IPS DF 6.9 (cell line): ENCODE measurements around the gene FAM180A.

ENCODE experiments used
- DNase-seq: peaks from one replicate; pipeline ENCODE4 v3.0.0-alpha.2; 2013; ENCODE audit warnings: low read depth, low spot score
- H3K27ac ChIP-seq: one replicate; pipeline ENCODE4 v1.5.1; 2013; ENCODE audit warnings: low read length, control low read depth
- H3K27me3 ChIP-seq: 2 replicates; pipeline ENCODE4 v1.6.1; 2013; ENCODE audit warnings: mild to moderate bottlenecking, low read length; ENCODE audit not compliant: control insufficient read depth, insufficient read depth
- H3K36me3 ChIP-seq: 2 replicates; pipeline ENCODE4 v1.6.1; 2013; ENCODE audit warnings: low read length; ENCODE audit not compliant: control insufficient read depth, insufficient read depth
- H3K4me1 ChIP-seq: 2 replicates; pipeline ENCODE4 v1.6.1; 2013; ENCODE audit warnings: low read length; ENCODE audit not compliant: control insufficient read depth, insufficient read depth
- H3K4me3 ChIP-seq: 2 replicates; pipeline ENCODE4 v1.5.1; 2013; ENCODE audit warnings: mild to moderate bottlenecking, low read length
- H3K9me3 ChIP-seq: 2 replicates; pipeline ENCODE4 v1.6.1; 2013; ENCODE audit warnings: low read length, inconsistent platforms; ENCODE audit not compliant: control insufficient read depth, insufficient read depth
- WGBS: extraction: QIAGEN DNeasy Blood & Tissue Kit; methylation state at CpG from one replicate; pipeline ENCODE4 v1.1.7; 2013; ENCODE audit warnings: mixed read lengths, missing lambda C conversion rate; ENCODE audit not compliant: insufficient read length, insufficient coverage; 5-methylcytosine and 5-hydroxymethylcytosine counted together

FAM180A gene

DNA sequence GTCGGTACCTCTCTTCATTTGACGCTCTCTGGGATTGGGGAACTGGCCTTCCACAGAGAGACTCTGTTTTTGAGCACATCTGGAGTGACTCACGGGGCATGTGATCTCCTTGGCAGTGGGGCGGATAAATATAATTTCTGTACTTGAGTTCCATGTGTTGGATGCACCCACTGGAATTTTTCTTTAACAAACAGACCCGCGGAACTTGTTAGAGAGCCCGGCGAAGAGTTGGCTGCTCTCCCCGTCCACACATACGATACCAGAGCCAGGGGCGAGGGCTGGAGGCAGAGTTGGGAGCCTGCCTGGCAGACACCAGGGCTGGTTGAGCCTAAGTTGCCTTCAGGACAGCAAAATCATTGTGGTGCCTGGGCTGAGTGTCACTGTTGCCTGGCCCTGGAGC, at the start of gene FAM180A:
FAM180A (minus strand) TSS at position 44 of the 400 bp plus-strand sequence. CDS start 233 bp downstream, outside the sequence.
- H3K4me3 ChIP-seq, result no peak within 1 kb of the TSS
- no peak within 1 kb of the TSS for H3K27ac ChIP-seq
- no CpG with 5 or more reads among the region's 11 CpGs for WGBS
- H3K27me3 ChIP-seq, result no peaks in the 10 kb centered on the region
- H3K9me3 ChIP-seq, result no peaks in the 10 kb centered on the region
- no peaks in the 10 kb centered on the region; the same call in 1 of the 2 replicates for H3K4me1 ChIP-seq
- no peak for DNase-seq
- H3K36me3 ChIP-seq, result no peaks in the 10 kb centered on the region

DNA sequence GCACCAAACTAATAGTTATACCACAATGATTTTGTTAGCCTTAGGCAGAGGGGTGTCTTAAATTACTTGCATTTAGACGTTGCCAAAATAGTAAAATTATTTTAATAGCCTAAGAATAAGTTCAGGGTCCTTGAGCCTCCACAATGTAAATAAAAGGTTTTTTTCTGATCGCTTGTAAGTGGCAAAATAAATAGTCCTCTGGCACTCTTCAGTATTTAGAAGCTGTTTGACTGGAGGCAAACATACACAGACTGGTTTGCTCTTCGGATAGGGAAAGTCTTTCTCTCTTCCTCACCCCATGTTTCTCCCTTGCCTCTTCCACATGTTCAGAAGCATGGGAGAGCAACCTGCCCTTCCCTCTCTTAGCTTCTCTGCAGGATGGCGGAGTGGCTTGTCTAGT, 49.5 kb upstream of the FAM180A start:
- no CpG with 5 or more reads among the region's 4 CpGs for WGBS
- H3K27me3 ChIP-seq, result no peaks in the 10 kb centered on the region
- no peak for DNase-seq
- no peaks in the 10 kb centered on the region for H3K36me3 ChIP-seq
- H3K9me3 ChIP-seq, result no peaks in the 10 kb centered on the region
- no peaks in the 10 kb centered on the region for H3K4me1 ChIP-seq
- H3K4me3 ChIP-seq, result no peak overlapping the region
- H3K27ac ChIP-seq, result no peak overlapping the region

DNA sequence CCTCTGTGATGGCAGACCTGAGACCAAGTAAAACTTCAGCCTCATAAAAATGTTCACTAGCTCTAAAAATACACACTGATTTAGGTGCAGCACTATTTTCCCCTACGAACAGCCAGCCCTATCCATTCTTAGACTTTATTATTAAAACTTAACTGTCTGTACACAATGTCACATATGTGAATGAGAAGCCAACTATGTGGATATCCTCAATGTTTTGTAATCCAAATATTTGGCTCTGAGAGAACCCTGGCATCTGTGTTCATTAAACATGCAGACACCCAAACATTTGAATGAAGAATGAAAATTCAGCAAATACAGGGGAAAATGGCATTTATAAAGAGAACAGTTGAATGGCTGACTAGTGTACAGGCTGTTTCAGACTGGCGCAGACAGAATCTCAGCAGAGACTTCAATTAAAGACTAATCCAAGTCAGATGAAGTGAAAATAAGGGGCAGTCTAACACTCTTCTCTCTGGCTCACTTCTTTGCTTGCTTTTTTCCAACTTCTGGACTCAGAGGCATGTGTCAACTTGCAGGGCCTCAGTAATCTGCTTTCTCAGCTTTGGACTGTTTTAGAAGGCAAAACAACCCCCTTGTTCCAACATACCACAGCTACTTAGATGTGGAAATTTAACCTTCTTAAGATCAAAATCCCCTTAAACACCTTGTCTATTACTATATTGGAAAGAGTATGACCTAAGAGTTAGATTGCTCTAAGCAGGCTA, 47.4 kb upstream of the FAM180A start:
- no peaks in the 10 kb centered on the region for H3K36me3 ChIP-seq
- H3K4me3 ChIP-seq, result no peak overlapping the region
- no peaks in the 10 kb centered on the region for H3K4me1 ChIP-seq
- H3K27me3 ChIP-seq, result no peaks in the 10 kb centered on the region
- no peaks in the 10 kb centered on the region for H3K9me3 ChIP-seq
- no peak overlapping the region for H3K27ac ChIP-seq
- no CpG with 5 or more reads among the region's 2 CpGs for whole genome bisulfite sequencing
- no peak for DNase-seq

DNA sequence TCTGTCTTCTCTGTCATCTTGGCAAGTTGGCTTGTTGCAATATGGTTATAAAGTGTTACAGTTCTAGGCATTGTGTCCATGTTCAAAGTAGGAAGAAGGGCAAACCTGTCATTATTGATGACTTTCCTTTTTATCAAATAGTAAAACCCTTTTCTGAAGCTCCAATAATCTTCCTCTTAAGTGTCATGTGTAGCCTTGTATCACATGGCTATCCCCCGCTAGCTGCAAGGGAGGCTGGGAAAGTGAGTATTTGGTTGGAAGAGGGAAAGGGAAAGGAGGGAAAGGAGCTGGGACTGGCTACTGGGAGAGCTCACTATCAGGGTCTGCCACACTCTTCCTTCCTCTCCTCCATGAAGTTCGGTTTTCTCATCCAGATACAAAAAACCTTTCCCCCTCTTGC, 45.2 kb upstream of the FAM180A start:
- no peak for DNase-seq
- no peaks in the 10 kb centered on the region for H3K36me3 ChIP-seq
- H3K27ac ChIP-seq, result no peak overlapping the region
- no peaks in the 10 kb centered on the region for H3K4me1 ChIP-seq
- H3K4me3 ChIP-seq, result no peak overlapping the region
- no peaks in the 10 kb centered on the region for H3K27me3 ChIP-seq
- WGBS, result no CpG with 5 or more reads among the region's 2 CpGs
- no peaks in the 10 kb centered on the region for H3K9me3 ChIP-seq

DNA sequence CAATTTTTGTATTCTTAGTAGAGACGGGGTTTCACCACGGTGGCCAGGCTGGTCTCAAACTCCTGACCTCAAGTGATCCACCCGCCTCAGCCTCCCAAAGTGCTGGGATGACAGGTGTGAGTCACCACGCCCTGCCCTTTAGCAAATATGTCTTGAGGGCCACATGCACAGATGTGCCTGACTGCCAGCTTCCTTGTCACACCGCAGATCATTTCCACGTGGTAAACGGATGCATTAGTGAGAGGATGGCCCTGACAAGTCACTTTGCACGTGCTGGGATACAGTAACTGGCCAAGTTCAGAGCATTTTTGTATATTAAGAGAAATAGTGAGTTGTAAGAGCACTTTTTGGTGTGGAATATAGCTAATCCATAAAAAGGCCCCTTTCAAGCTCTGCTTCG, 44.3 kb upstream of the FAM180A start:
- no CpG with 5 or more reads among the region's 9 CpGs for WGBS

DNA sequence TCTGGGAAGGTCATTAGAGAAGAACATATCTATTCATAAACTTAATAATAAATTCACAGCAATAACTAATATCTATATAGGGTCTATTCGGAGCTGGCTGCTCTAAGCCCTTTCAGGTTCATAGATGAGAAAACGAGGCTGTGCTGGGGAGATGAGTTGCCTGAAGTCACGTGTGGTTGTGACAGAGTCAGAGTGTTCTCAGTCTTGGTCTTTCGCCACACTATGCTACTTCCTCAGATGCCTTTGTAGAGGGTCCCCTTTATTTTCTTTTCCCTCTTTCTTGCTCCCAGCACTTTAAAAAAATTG, 43.7 kb upstream of the FAM180A start:
- Histone ChIP-seq H3K36me3 (no peaks in the 10 kb centered on the region), H3K4me3 (no peak overlapping the region), H3K27ac (no peak overlapping the region), H3K9me3 (no peaks in the 10 kb centered on the region), H3K27me3 (no peaks in the 10 kb centered on the region), H3K4me1 (no peaks in the 10 kb centered on the region)
- DNase-seq, result no peak
- no CpG with 5 or more reads among the region's 4 CpGs for WGBS

More for the DNA sequence above, 44.3 kb upstream of the FAM180A start:
- Histone ChIP-seq H3K36me3 (no peaks in the 10 kb centered on the region), H3K4me3 (no peak overlapping the region), H3K4me1 (no peaks in the 10 kb centered on the region), H3K27ac (no peak overlapping the region), H3K9me3 (no peaks in the 10 kb centered on the region), H3K27me3 (no peaks in the 10 kb centered on the region)
- no peak for DNase-seq

DNA sequence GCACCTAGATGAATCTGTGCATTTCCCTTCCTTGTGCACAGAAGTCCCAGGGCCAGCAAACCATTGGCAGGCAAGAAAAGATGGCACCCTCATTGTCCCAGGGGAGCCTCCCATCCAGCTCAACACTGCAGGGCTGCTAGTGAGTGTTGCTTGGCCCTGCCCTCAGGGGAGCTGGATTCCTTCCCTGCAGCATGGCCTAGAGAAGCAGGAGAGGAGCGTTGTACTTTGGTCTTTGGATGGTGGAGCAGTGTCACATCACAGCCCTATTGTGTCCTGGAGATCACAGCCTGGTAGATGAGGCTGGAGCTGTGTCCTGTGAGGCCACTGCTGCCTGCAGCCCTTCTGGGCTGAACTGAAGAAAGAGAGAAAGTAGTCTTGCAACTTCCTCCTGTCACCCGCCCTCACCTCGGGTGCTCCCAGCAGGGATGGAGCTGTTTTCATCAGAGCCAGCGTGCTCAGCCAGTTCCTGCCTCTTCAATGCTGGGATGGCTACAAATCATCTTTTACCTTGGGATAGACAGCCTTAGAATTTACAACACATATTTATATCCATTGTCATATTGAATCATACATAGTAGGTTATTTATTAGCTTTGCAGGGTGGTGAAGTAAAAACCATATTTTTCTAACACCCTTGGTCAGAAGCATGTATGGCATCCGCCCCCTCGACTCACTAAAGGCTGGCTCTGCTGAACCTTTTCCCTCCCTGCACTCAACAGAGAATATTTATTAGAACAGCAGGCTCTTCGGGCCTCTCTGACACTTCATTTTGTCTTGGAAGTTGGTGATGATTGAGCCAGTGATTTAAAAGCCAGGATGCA, 43.1 kb upstream of the FAM180A start:
- no peaks in the 10 kb centered on the region for H3K36me3 ChIP-seq
- no peaks in the 10 kb centered on the region for H3K4me1 ChIP-seq
- no peak for DNase-seq
- no peak overlapping the region for H3K27ac ChIP-seq
- H3K27me3 ChIP-seq, result no peaks in the 10 kb centered on the region
- no CpG with 5 or more reads among the region's 7 CpGs for WGBS
- H3K9me3 ChIP-seq, result no peaks in the 10 kb centered on the region
- no peak overlapping the region for H3K4me3 ChIP-seq

DNA sequence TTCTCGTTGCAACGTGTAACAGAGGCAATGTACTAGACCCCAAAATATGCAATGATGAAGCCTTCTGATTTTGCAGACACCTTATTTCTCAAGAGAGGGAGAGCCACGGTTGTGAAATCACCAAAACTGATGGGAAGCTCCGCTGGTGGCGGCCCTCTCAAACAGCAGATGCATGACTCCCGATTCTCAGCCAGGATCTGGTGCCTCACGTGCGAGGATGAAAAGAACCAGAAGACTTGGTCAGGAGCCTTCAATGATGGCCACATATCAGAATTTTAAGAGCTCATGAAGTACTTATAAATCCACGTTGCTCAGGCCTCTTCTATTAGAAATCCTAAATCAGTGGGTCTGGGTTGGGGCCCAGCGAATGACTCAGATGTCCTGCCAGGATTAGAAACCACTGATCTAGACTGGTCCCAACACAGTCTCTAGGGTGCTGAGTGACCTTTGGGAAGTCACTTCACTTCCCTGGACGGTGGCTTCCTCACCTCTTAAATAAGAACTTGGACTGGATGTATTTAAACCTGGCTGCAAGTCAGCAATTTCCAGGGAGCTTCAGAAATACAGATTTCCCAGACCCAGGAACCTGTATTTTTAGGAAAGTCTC, 41.9 kb upstream of the FAM180A start:
- no CpG with 5 or more reads among the region's 11 CpGs for WGBS
- no peaks in the 10 kb centered on the region for H3K4me1 ChIP-seq
- no peak overlapping the region for H3K27ac ChIP-seq
- no peak overlapping the region for H3K4me3 ChIP-seq
- no peaks in the 10 kb centered on the region for H3K36me3 ChIP-seq
- no peaks in the 10 kb centered on the region for H3K27me3 ChIP-seq
- no peaks in the 10 kb centered on the region for H3K9me3 ChIP-seq
- no peak for DNase-seq

DNA sequence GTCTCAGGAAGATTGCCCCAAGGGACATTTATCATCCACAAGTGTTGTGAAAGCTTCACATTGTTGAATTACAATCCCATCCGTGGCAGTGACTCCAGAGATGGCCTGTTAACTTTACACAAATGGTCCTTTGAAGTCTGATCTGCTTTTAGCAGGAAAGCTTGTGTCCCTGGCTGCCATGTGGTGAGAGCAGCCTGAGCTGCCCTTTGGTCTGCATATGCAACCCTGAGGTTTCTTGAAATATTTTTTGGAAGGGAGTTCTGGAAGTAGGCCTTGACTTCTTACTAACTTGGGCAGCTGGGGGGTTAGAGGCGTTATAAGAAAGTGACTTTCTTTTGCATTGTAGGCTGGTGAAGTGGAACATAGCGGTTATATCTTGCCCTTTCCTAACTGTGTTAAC, 41.3 kb upstream of the FAM180A start:
- Histone ChIP-seq H3K27me3 (no peaks in the 10 kb centered on the region), H3K4me3 (no peak overlapping the region), H3K9me3 (no peaks in the 10 kb centered on the region), H3K36me3 (no peaks in the 10 kb centered on the region), H3K4me1 (no peaks in the 10 kb centered on the region), H3K27ac (no peak overlapping the region)
- no CpG with 5 or more reads among the region's 3 CpGs for WGBS
- DNase-seq, result no peak

DNA sequence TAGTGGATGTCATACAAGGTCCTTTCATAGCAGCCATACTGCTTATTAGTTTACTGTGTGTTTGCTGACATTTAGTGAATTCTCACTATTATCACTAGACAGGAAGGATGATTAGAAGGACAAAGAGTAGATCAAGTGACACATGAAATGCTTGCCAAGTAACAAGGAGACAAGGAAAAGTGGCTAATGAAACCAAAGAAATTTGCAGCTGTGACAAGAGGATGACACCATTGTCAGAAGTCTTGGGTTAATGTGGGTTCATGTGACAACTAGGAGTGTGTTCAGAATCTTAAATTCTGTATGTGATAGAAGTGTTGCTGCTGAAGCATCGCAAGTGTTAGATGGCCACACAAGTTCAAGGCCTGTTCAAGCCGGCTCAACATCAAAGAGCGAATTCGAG, 40.8 kb upstream of the FAM180A start:
- no peak for DNase-seq
- no peak overlapping the region for H3K4me3 ChIP-seq
- no CpG with 5 or more reads among the region's 4 CpGs for WGBS
- no peaks in the 10 kb centered on the region for H3K36me3 ChIP-seq
- H3K27me3 ChIP-seq, result no peaks in the 10 kb centered on the region
- no peaks in the 10 kb centered on the region for H3K4me1 ChIP-seq
- no peaks in the 10 kb centered on the region for H3K9me3 ChIP-seq
- no peak overlapping the region for H3K27ac ChIP-seq
